ENCODE results near the gene NEK4. TPM values are rescaled to one million over a fixed set of nuclear protein-coding genes. Genes with fewer than 3 reads are reported as not detected.

Gene NEK4
- total and polyA plus RNA-seq, 10 of the 15 experiments (the other 5 are each of a cell fraction or from before 2014, with no cell fraction given): 7.0 to 29.1 (median 16.4) TPM

GRCh38 chr3:52670621-52671521 is 99.9 kb downstream of the NEK4 start (continued):
- TF ChIP-seq SKIL (IDR thresholded peaks at IDR 0.05; ENCODE audit: low read depth, poor library complexity, severe bottlenecking): peak; percentile 47
- peak; percentile 42; the same call in 1 of the 2 replicates for TF ChIP-seq IRF5 (IDR thresholded peaks at IDR 0.05; ENCODE audit: borderline replicate concordance)
- peak; percentile 41; the same call in 1 of the 2 replicates for TF ChIP-seq CREB1 (IDR thresholded peaks at IDR 0.05; ENCODE audit: low read depth)
- TF ChIP-seq, protein P1, sequence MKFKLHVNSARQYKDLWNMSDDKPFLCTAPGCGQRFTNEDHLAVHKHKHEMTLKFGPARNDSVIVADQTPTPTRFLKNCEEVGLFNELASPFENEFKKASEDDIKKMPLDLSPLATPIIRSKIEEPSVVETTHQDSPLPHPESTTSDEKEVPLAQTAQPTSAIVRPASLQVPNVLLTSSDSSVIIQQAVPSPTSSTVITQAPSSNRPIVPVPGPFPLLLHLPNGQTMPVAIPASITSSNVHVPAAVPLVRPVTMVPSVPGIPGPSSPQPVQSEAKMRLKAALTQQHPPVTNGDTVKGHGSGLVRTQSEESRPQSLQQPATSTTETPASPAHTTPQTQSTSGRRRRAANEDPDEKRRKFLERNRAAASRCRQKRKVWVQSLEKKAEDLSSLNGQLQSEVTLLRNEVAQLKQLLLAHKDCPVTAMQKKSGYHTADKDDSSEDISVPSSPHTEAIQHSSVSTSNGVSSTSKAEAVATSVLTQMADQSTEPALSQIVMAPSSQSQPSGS (IDR thresholded peaks at IDR 0.05; ENCODE audit: low read length): peak; percentile 70
- TF ChIP-seq ETV6 (conservative IDR thresholded peaks at IDR 0.05 in 1 of 2, IDR thresholded peaks at IDR 0.05 in 1 of 2; ENCODE audit: borderline replicate concordance in 1 of 2, low read depth in 1 of 2): peak in 1 of 2 experiments; percentile 34; a peak in 1 of 4 replicates
- peak; percentile 64; the same call in 1 of the 2 replicates for TF ChIP-seq HDGF (IDR thresholded peaks at IDR 0.05)
- TF ChIP-seq CREM (IDR thresholded peaks at IDR 0.05; ENCODE audit: low read depth): peak; percentile 57; the same call in 1 of the 2 replicates
- TF ChIP-seq NFIC (IDR thresholded peaks at IDR 0.05; ENCODE audit: low read depth, low read length): peak; percentile 93
- TF ChIP-seq GATAD2B (conservative IDR thresholded peaks at IDR 0.05; ENCODE audit: low read depth): 0 out of 2 replicates have a peak, but pooled peaks have one; percentile 36
- TF ChIP-seq ATF7 (IDR thresholded peaks at IDR 0.05; ENCODE audit: low read depth): peak; percentile 50
- peak; percentile 30 to 53; a peak in 2 of 4 replicates for TF ChIP-seq BHLHE40 (IDR thresholded peaks at IDR 0.05; ENCODE audit: borderline replicate concordance in 1 of 2, low read depth in 2 of 2, low read length in 1 of 2)
- peak; percentile 98 for TF ChIP-seq EED (IDR thresholded peaks at IDR 0.05; ENCODE audit: low read depth)
- peak; percentile 76 for TF ChIP-seq RELB (IDR thresholded peaks at IDR 0.05; ENCODE audit: low read depth)
- TF ChIP-seq MEF2B (IDR thresholded peaks at IDR 0.05; ENCODE audit: partially characterized antibody, poor library complexity, severe bottlenecking): no peak
- 0 out of 2 replicates have a peak, but pooled peaks have one; percentile 16 for TF ChIP-seq TCF7 (IDR thresholded peaks at IDR 0.05; ENCODE audit: borderline replicate concordance)
- no peak for TF ChIP-seq CEBPZ (IDR thresholded peaks at IDR 0.05; ENCODE audit: low read depth, low read length)
- TF ChIP-seq RUNX3 (IDR thresholded peaks at IDR 0.05; ENCODE audit: low read length): peak; percentile 99
- TF ChIP-seq FOXM1 (IDR thresholded peaks at IDR 0.05; ENCODE audit: low read depth, low read length): peak; percentile 72

Measured in GM12878 (cell line).